GM19351 (cell line): ENCODE data around the gene PLXNA4.

Experiments used
- ATAC-seq: cut with Tn5 transposase; IDR thresholded peaks from one replicate; pipeline ENCODE4 v1.9.1; 2021; ENCODE audit warnings: mild to moderate bottlenecking, moderate library complexity; ENCODE audit not compliant: unreplicated experiment

The PLXNA4 gene

DNA sequence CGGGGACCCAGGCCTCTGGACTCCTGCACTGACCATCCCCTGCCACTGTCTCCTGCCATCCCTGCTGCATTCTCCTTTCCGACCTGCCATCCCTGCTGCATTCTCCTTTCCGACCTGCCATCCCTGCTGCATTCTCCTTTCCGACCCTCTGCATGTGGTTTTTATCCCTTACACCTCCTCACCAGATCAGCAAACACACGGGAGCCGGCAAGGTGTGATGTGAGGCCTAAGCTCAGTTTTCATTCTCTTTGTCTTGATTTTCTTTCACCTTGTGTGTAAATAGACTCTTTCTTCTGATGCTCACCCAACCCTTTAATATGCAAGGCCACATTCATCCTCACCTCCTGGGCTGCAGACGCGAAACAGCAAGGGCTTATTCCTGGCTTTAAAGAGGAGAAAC, 11.4 kb downstream of the PLXNA4 start:
- no peak for ATAC-seq

DNA sequence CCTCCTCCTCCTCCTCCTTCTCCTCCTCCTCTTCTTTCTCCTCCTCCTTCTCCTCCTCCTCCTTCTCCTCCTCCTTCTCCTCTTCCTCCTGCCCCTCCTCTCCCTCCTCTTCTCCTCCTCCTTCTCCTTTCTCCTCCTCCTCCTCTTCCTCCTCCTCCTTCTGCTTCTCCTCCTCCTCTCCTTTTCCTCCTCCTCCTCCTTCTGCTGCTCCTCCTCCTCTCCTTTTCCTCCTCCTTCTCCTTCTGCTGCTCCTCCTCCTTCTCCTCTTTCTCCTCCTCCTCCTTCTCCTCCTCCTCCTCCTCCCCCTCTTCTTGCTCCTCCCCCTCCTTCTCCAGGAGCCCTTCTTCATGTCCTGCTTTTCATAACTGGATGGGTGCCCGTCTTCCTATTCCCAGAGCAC, 12.2 kb downstream of the PLXNA4 start:
- ATAC-seq, result no peak

DNA sequence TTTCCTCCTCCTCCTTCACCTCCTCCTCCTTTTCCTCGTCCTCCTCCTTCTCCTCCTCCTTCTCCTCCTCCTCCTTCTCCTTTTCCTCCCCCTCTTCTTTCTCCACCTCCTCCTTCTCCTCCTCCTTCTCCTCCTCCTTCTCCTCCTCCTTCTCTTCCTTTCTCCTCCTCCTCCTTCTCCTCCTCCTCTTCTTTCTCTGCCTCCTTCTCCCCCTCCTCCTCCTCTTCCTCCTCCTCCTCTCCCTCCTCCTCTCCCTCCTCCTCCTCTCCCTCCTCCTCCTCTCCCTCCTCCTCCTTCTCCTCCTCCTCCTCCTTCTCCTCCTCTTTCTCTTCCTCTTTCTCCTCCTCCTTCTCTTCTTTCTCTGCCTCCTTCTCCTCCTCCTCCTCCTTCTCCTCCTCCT, 13.6 kb downstream of the PLXNA4 start:
- ATAC-seq, result no peak

DNA sequence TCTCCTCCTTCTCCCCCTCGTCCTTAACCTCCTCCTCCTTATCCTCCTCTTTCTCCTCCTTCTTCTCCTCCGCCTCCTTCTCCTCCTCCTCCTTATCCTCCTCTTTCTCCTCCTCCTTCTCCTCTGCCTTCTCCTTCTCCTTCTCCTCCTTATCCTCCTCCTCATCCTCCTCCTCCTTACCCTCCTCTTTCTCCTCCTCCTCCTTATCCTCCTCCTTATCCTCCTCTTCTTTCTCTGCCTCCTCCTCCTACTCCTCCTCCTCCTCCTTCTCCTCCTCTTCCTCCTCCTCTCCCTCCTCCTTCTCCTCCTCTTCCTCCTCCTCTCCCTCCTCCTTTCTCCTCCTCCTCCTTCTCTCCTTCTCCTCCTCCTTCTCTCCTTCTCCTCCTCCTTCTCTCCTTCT, 14.5 kb downstream of the PLXNA4 start:
- no peak for ATAC-seq

DNA sequence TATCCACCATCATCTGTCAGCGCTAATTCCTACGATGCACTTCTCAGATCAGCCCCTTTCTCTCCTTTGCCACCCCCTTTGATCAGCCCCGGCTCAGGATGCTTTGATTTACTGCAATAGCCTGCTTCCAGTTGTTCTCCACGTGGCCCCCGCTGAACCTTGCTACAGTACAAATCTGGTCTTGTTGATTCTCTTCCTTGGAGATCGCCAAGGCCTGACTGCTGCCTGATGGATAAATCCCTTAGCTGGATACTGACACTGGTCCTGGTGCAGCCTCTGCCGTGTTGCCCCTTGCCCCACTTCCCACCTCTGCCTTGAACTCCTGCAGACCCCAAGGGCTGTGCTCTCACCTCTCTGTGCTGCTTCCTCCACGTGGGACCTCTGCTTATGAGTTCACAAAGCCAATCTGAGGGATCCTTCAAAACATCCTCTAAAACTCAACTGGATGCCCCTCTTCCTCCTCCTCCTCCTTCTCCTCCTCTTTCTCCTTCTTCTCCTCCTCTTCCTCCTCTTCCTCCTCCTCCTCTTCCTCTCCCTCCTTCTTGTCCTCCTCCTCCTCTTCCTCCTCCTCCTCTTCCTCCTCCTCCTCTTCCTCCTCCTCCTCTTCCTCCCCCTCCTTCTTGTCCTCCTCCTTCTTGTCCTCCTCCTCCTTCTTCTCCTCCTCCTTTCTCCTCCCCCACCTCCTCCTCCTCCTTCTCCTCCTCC, 15.3 kb downstream of the PLXNA4 start:
- no peak for ATAC-seq

DNA sequence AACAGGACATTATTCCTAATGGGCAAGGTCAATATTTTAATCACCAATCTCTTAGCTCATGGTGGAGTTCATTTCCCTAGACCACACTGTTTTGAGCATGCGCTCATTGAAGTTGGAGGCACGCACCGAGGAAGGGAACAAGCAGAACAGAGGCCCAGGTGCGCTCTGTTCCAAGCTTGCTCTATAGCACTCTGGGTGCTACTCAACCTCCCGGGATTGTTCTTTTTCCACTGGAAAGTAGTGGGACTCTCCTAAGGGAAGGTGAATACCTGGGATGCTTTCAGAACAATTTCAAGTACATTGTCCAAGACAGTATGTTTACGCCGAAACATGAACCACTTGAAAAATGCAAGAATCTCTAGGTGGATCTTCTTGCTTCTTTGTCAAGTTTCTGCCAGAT, 16.2 kb downstream of the PLXNA4 start:
- no peak for ATAC-seq

DNA sequence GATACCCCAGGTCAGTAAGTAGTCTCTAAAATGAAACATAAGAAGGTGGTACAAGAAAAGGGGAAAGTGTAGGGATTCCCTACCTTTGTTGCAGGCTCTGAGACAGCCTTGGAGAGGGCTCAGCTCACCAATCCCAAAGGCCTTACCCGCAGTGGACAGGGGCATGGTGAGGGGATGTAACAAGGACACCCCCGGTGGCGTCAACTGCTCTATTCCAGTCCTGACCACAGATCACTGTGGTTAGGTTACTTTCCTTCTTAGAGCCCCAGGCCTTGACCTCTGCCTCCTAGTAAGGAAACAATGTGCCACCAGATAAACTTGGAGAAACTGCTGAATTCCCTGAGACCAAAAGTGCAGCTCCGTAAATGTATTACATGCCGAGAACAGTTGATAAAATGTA, 17.5 kb downstream of the PLXNA4 start:
- no peak for ATAC-seq

DNA sequence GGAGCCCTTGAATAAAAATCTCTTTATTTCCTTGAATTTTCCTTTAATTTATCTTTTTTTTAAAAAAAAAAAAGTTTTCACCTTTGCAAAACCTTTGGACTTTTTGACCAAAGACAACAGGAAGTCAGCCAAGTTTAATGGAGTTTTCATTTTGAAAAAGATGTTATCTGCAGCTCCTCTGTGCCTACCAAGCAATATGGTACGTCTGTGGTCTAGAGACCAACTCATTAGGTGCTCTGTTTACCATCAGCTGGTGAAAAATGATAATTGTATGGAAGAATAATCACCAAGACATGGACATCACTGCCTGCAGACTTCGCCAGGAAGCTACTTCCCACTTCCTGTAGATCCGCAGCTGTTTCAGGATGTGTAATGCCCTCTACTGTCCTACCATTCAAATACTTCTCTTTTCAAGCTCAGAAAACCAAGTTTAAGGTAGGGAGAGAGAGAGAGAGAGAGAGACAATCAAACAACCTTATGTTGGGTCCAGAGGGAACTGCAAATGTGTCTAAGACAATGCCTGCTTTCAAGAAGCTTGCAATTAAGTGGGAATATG, 18.7 kb downstream of the PLXNA4 start:
- ATAC-seq, result no peak

DNA sequence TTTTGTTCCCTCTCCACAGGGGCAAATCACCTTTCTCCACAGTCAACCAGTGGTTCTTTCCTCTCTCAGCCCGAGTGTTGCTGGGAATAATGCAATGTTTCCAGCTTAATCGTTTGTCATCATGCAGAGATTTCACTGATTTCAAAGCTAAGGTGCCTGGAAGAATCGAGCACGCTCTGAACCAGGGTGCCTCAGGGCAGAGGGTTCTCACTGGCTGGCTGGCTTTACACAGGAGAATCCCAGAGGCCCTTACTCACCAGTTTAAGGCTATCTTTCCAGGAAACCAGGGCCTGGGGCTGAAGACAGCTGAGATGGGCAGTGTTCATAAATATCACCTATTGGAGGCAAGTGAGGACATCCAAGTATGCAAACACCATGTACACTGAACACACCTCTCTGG, 21.8 kb downstream of the PLXNA4 start:
- ATAC-seq, result no peak

DNA sequence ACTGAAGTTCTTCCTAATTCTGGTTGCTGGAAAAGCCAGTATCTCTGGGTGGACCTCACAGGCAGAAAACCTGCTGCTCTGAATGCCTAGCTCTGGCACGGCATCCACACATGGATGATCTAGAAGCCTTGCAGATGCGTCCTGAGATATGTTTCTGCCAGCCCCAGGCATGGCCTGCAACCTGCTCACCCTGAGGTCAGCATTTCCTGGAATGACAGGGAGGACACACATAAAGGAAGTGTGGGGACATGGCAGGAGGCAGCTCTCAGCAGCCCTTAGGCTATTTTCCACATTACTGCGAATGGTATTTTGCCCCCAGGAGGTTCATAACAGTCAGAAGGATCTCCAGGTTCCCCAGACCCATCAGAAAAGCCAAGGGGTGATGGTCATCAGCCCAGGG, 23.2 kb downstream of the PLXNA4 start:
- no peak for ATAC-seq

DNA sequence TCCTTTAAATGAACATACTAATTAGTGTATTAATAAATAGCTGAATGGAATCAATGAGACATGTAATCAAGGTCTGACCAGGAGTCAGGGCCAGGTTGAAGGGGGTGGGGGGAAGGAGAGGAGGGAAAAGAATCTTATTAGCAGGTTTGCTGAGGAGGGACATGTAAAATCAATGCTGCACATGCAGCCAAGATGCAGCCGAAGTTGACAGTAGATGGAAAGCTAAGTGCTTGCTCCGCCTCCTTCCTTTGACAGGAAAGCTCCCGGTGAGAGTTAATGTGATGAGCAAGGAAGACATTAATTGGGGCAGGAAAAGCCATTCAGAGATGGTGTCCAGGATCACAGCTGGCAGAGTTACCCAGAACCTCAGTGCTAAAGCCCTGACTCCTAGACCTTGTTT, 24.4 kb downstream of the PLXNA4 start:
- ATAC-seq, result no peak

DNA sequence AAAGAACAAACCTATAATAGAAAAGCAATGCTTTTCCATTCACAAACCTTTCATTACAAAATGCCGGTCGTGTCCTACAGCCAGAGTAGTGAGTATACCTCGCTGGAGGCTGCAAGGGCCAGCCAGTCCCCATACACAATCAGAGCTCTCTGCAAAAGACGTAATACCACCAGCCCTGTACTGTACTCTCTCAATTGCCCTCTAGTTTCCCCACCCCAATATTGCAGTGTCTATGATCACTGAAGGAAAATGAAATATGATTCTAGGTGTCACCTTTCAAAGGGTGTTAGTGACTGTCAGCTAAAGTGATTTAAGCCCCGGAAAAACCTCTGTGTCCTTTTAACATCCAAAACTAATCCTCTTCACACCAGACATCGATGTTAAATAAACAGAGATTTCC, 24.8 kb downstream of the PLXNA4 start:
- no peak for ATAC-seq

DNA sequence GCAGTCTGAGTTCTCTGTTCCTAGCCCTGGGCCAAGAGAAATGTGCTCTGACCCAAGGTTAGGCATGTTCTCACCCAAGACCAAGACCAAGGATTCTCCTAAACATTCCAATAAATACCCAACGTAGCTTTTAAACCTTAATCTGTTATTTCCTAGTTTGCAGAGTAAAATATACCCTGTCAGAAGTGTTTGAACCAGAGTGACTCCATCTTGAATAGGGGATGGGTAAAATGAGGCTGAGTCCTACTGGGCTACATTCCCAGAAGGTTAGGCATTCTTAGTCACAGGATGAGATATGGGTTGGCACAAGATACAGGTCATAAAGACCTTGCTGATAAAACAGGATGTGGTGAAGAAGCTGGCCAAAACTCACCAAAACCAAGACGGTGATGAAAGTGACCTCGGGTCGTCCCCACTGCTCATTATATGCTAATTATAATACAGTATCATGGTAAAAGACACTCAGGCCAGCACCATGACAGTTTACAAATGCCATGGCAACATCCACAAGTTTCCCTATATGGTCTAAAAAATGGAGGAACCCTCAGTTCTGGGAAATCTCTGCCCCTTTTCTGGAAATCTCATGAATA, 27.7 kb downstream of the PLXNA4 start:
- no peak for ATAC-seq

DNA sequence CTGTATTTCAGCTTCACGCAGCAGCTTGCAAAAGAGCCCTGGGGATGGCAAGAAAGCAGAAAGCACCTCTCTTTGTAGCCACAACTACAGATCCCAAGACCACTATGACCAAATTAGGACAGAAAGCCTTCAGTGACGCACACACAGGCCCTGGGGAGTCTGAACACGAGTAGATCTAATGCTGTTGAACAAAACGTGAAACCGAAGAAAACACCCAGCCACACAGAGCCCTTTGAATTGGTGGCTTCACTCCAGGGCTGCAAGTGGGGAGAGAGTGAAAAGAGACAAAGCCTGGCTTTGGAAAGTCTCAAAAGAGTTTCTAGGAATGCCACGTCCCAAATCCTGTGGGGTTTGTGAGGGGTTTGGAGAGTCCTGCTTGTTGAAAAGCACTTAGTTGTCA, 28.4 kb downstream of the PLXNA4 start:
- no peak for ATAC-seq

DNA sequence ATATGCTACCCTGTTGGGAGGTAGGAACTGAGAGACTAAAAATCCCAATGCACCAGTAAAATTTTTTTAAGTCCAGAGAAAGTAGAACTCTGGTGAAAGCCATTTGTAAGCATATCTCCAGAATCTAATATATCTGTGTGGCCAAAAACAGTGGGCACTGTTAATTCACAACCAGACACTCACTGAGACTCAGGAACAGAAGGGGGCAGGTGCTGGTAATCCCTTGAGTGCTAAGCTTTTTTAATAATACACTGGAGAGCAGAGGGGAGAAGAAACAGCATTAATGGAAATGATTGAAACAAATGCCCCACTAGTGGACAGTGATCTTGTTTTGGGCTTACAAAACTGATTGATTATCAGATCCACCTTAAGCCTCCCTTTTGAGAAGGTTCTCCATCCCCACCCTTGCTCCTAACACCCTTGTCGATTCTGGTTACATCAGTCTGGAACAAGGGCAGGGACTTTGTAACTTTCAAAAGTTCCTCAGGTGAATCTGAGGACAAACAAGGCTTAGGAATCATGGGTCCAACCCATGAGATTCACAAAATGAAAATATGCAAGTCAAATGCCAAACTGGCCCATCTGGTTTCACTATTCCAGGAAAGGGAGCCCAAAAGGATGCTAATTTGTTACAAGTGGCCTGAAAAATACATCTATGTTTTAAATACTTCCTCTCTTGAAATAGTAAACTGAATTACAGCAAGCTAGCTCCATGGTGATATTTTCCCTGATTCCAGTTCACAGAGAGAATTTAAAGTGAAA, 29.7 kb downstream of the PLXNA4 start:
- no peak for ATAC-seq

DNA sequence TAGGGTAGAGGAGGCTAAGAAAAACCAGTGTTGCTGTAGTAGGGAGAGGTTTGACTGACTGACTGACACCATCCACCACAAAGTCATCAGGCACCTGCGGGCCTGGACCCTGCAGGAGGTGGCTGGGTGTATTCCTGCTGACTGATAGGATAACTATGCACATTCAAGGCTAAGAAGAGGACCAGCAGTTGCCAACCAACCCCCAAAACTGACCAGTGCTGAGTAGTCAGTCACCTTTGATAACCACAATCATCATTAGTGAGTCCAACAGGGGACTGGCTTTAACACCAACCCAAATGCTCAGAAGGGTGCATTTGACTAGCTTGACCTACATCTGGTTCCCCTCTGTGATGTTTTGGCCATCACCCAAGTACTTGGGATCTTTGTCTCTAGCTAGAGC, 30.5 kb downstream of the PLXNA4 start:
- no peak for ATAC-seq

DNA sequence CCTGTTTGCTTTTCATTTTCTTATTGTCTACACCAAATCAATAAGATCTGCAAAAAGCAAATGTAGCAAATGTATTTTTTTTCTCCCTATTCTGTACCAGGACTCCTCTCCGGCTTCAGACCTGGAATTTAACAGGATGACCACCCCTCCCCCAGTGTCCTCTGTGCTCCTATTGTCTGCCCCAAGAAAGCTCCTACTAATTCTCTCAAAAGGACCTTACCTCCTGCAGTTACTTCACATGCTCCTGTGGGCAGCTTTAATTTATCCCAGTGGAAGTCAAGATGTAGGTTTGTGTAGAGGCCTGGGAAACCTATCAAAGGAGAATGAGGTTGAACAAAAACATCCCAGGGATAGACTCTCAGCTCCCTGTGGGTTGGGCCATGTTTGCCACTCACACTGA, 31.3 kb downstream of the PLXNA4 start:
- ATAC-seq, result no peak

DNA sequence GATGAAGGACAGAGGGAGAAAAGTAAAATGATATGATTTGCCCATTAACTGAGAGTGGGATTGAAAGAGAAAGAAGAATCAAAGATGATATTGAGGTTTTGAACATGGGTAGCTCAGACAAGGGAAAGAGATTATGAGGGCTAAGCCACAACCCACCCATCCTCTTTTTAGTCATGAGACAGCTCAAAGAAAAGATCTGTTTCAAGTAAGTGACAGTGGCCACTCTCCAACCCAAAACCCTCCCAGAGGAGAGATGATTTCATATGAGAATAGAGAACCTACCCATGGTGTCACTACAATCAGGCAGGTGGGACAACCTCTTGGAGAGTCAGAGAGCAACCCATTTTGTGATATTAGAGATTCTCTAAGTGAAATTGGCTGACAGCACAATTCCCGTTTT, 32.2 kb downstream of the PLXNA4 start:
- ATAC-seq, result no peak

DNA sequence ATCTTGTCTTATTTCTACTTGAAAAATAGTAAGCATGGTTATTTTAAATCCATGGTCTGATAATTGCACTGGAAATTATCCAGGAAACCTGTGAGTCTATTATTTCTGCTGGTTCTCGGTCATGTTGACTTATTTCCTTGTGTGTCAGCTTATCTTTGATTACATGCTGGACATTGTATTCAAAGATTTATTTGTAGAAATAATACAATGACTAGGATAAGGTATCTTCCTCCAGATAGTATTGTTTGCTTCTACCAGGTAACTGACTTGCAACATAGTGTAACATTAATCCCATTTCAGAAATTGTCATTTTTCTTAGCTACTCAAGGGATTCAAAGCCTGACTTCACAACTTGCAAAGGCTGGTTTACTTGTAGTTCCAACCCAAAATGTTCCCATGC, 33.4 kb downstream of the PLXNA4 start:
- no peak for ATAC-seq

DNA sequence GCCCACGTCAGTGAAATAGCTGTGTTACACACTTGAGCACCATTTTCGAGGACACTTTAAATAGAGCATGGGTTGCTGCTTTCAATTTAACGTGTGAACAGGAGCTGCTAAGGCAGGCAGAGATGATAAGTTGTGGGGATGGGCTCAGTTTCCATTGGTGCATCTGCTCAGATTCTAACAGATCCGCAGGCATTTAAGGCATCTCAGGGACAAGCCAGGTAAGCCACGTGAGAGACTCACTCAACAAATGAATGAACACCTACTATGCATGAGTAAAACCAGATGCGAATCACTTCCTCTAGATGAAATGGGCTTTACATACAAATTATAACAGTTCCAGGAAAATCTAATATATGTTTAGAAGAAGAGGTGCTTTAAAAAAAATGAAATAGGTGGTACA, 34.6 kb downstream of the PLXNA4 start:
- ATAC-seq, result no peak

DNA sequence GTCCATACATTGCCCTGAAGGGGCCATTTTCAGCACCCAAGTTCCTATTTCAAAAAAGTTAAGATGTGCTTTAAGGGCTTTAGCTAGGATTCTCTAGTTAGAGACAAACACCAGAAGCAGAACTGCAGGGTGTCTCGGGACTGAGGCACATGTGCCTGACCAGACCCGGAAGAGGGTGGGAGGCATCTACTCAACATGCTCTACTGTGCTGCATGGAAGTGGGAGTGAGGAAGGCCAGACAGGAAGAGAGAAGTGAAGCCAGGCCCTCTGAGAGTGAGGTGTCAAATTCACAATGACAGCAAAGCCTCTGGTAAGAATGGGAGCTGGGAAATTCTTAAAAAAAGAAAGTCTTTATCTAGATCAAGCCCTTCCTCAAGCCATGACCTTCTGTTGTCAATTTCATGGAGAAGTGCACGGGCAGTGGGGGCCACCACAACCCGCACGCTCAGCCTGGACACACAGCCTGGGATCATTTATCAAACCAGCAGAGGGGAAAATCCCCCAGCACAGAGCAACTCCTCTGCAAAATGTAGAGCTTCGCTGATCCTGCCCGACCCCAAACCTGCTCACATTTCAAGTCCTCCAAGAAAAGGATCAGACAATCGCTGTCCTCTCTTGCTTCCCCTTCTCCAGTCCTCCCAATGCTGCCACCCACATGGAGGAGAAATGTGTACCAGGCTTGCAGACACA, 38.7 kb downstream of the PLXNA4 start:
- no peak for ATAC-seq
